ENCODE results near the gene AMH. TPM values are rescaled to one million over a fixed set of nuclear protein-coding genes. Genes with fewer than 3 reads are reported as not detected.

The AMH gene
- total and polyA plus RNA-seq, 4 donors = 2.8 to 12.3 (median 3.6) TPM

GRCh38 chr19:2209408-2209807 is 39.7 kb upstream of the AMH start:
- H3K4me1 ChIP-seq (ENCODE audit: control insufficient read depth, insufficient read depth, low read length) = no peaks in the 10 kb centered on the region
- no peak for DNase-seq (ENCODE audit: low read depth in 4 of 6, low spot score in 6 of 6)
- no peak overlapping the region for H3K27ac ChIP-seq (ENCODE audit: low read depth, low read length)
- H3K9me3 ChIP-seq (ENCODE audit: control insufficient read depth, insufficient read depth, low read length) = no peaks in the 10 kb centered on the region
- H3K27me3 ChIP-seq (ENCODE audit: control insufficient read depth, insufficient read depth, low read length) = no peaks in the 10 kb centered on the region
- H3K4me3 ChIP-seq (ENCODE audit: low read depth, low read length) = no peak overlapping the region
- peaks cover 96% of the 10 kb centered on the region for H3K36me3 ChIP-seq (ENCODE audit: control insufficient read depth, insufficient read depth, low read length)
- WGBS (ENCODE audit: insufficient coverage) = 92% methylated on average over 15 of the region's 17 CpGs

DNA sequence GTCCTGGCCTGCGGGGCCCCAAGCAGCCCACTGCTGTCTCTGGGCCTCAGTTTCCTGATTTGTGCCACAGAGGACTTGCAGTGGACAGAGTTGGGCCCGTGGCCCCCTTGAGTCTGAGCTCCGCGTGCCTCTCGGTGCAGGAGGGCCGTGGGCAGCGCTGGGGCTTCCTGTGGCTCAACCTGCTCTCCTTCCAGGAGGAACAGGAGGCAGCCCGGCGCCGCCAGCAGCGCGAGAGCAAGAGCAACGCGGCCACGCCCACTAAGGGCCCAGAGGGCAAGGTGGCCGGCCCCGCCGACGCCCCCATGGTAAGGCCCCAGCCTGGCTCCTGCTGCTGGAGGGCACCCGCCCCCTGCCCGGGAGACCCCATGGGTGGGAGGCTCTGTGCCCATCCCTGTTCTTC is 38.9 kb upstream of the AMH start:
- H3K4me3 ChIP-seq (ENCODE audit: low read depth, low read length) = no peak overlapping the region
- no peak overlapping the region for H3K27ac ChIP-seq (ENCODE audit: low read depth, low read length)
- H3K9me3 ChIP-seq (ENCODE audit: control insufficient read depth, insufficient read depth, low read length) = no peaks in the 10 kb centered on the region
- DNase-seq (ENCODE audit: low read depth in 4 of 6, low spot score in 6 of 6) = no peak
- H3K36me3 ChIP-seq (ENCODE audit: control insufficient read depth, insufficient read depth, low read length) = peaks cover 98% of the 10 kb centered on the region
- H3K4me1 ChIP-seq (ENCODE audit: control insufficient read depth, insufficient read depth, low read length) = no peaks in the 10 kb centered on the region
- H3K27me3 ChIP-seq (ENCODE audit: control insufficient read depth, insufficient read depth, low read length) = no peaks in the 10 kb centered on the region
- 93% methylated on average over 21 of the region's 21 CpGs for WGBS (ENCODE audit: insufficient coverage)

GRCh38 chr19:2210987-2211740 is 38.0 kb upstream of the AMH start:
- Histone ChIP-seq H3K4me1 (ENCODE audit: control insufficient read depth, insufficient read depth, low read length) (no peaks in the 10 kb centered on the region), H3K27me3 (ENCODE audit: control insufficient read depth, insufficient read depth, low read length) (no peaks in the 10 kb centered on the region), H3K9me3 (ENCODE audit: control insufficient read depth, insufficient read depth, low read length) (no peaks in the 10 kb centered on the region), H3K36me3 (ENCODE audit: control insufficient read depth, insufficient read depth, low read length) (peaks cover 100% of the 10 kb centered on the region), H3K4me3 (ENCODE audit: low read depth, low read length) (no peak overlapping the region), H3K27ac (ENCODE audit: low read depth, low read length) (no peak overlapping the region)
- WGBS (ENCODE audit: insufficient coverage) = 96% methylated on average over 33 of the region's 33 CpGs
- DNase-seq (ENCODE audit: low read depth in 4 of 6, low spot score in 6 of 6) = no peak

DNA sequence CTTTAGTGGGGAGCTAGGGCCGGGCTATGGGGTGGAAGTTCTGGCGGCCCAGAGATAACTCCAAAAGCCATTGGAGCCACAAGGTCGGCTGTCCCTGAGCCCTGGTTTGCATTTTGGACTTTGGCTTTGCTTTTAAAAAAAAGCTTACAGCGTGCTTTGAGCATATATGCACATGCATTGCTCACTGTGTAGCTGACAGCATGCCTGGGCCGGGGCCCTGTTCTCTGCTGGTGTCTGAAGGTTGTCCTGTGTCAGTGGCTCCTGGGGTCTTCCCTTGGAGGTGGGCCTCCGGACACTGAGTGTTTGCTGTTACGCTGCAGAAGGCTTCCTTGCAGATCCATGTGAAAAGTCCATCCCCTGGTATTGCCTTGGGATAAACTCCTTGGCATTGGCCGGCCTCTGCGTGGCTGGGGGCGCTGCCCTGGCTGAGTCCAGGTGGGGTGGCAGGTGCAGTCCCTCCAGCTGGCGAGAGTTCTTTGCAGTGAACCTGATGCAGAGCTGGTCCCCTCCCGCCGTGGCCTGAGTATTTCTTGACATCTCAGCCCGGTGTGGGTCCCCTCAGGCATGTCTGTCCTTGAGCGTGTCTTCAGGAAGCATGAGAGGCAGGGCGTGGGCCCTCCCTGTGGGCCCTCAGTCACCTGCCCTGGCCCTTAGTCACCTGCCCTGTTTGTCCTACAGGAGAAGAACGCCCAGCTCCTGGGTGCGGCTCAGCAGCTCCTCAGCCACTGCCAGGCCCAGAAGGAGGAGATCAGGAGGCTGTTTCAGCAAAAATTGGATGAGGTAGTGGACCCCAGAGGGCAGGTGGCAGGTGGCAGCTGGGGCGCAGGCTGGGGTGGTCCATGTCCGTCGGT is 36.0 kb upstream of the AMH start:
- WGBS (ENCODE audit: insufficient coverage) = 94% methylated on average over 21 of the region's 21 CpGs
- Histone ChIP-seq H3K4me3 (ENCODE audit: low read depth, low read length) (no peak overlapping the region), H3K27me3 (ENCODE audit: control insufficient read depth, insufficient read depth, low read length) (no peaks in the 10 kb centered on the region), H3K27ac (ENCODE audit: low read depth, low read length) (no peak overlapping the region), H3K9me3 (ENCODE audit: control insufficient read depth, insufficient read depth, low read length) (no peaks in the 10 kb centered on the region), H3K4me1 (ENCODE audit: control insufficient read depth, insufficient read depth, low read length) (no peaks in the 10 kb centered on the region), H3K36me3 (ENCODE audit: control insufficient read depth, insufficient read depth, low read length) (peaks cover 100% of the 10 kb centered on the region)
- DNase-seq (ENCODE audit: low read depth in 4 of 6, low spot score in 6 of 6) = no peak

DNA sequence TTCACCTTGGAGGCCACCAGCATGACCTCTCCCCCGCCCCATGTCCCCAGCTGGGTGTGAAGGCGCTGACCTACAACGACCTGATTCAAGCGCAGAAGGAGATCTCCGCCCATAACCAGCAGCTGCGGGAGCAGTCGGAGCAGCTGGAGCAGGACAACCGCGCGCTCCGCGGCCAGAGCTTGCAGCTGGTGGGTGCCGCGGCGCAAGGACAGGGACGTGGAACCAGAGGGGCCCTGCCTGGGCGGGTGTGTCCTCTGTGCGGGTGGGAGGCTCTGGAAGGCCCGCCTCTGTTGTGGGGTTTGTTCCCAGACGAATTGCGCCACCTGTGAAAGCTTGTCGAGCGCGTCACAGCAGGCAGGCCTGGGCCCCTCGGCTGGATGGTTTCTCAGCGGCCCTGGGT is 35.3 kb upstream of the AMH start:
- Histone ChIP-seq H3K4me1 (ENCODE audit: control insufficient read depth, insufficient read depth, low read length) (no peaks in the 10 kb centered on the region), H3K4me3 (ENCODE audit: low read depth, low read length) (no peak overlapping the region), H3K9me3 (ENCODE audit: control insufficient read depth, insufficient read depth, low read length) (no peaks in the 10 kb centered on the region), H3K36me3 (ENCODE audit: control insufficient read depth, insufficient read depth, low read length) (peaks cover 100% of the 10 kb centered on the region), H3K27me3 (ENCODE audit: control insufficient read depth, insufficient read depth, low read length) (no peaks in the 10 kb centered on the region), H3K27ac (ENCODE audit: low read depth, low read length) (no peak overlapping the region)
- WGBS (ENCODE audit: insufficient coverage) = 80% methylated on average over 25 of the region's 26 CpGs
- DNase-seq (ENCODE audit: low read depth in 4 of 6, low spot score in 6 of 6) = no peak

GRCh38 chr19:2214251-2214650 is 34.9 kb upstream of the AMH start:
- Histone ChIP-seq H3K4me3 (ENCODE audit: low read depth, low read length) (no peak overlapping the region), H3K4me1 (ENCODE audit: control insufficient read depth, insufficient read depth, low read length) (peaks cover under 1% of the 10 kb centered on the region), H3K27ac (ENCODE audit: low read depth, low read length) (no peak overlapping the region), H3K27me3 (ENCODE audit: control insufficient read depth, insufficient read depth, low read length) (no peaks in the 10 kb centered on the region), H3K36me3 (ENCODE audit: control insufficient read depth, insufficient read depth, low read length) (peaks cover 100% of the 10 kb centered on the region), H3K9me3 (ENCODE audit: control insufficient read depth, insufficient read depth, low read length) (no peaks in the 10 kb centered on the region)
- DNase-seq (ENCODE audit: low read depth in 4 of 6, low spot score in 6 of 6) = no peak
- 88% methylated on average over 17 of the region's 17 CpGs for WGBS (ENCODE audit: insufficient coverage)

- 77% methylated on average over 27 of the region's 31 CpGs for WGBS (ENCODE audit: insufficient coverage)
- Histone ChIP-seq H3K36me3 (ENCODE audit: control insufficient read depth, insufficient read depth, low read length) (peaks cover 100% of the 10 kb centered on the region), H3K4me1 (ENCODE audit: control insufficient read depth, insufficient read depth, low read length) (peaks cover 9% of the 10 kb centered on the region), H3K4me3 (ENCODE audit: low read depth, low read length) (no peak overlapping the region), H3K9me3 (ENCODE audit: control insufficient read depth, insufficient read depth, low read length) (no peaks in the 10 kb centered on the region), H3K27ac (ENCODE audit: low read depth, low read length) (no peak overlapping the region), H3K27me3 (ENCODE audit: control insufficient read depth, insufficient read depth, low read length) (no peaks in the 10 kb centered on the region)
- no peak for DNase-seq (ENCODE audit: low read depth in 4 of 6, low spot score in 6 of 6)
Measured at GRCh38 chr19:2215281-2215751, 33.8 kb upstream of the AMH start.

- H3K9me3 ChIP-seq (ENCODE audit: control insufficient read depth, insufficient read depth, low read length) = no peaks in the 10 kb centered on the region
- peaks cover 99% of the 10 kb centered on the region for H3K36me3 ChIP-seq (ENCODE audit: control insufficient read depth, insufficient read depth, low read length)
- H3K27ac ChIP-seq (ENCODE audit: low read depth, low read length) = no peak overlapping the region
- peaks cover 21% of the 10 kb centered on the region for H3K4me1 ChIP-seq (ENCODE audit: control insufficient read depth, insufficient read depth, low read length)
- no peak for DNase-seq (ENCODE audit: low read depth in 4 of 6, low spot score in 6 of 6)
- WGBS (ENCODE audit: insufficient coverage) = 96% methylated on average over 43 of the region's 43 CpGs
- H3K27me3 ChIP-seq (ENCODE audit: control insufficient read depth, insufficient read depth, low read length) = no peaks in the 10 kb centered on the region
- H3K4me3 ChIP-seq (ENCODE audit: low read depth, low read length) = no peak overlapping the region
Measured at GRCh38 chr19:2216361-2217225, 32.5 kb upstream of the AMH start.

DNA sequence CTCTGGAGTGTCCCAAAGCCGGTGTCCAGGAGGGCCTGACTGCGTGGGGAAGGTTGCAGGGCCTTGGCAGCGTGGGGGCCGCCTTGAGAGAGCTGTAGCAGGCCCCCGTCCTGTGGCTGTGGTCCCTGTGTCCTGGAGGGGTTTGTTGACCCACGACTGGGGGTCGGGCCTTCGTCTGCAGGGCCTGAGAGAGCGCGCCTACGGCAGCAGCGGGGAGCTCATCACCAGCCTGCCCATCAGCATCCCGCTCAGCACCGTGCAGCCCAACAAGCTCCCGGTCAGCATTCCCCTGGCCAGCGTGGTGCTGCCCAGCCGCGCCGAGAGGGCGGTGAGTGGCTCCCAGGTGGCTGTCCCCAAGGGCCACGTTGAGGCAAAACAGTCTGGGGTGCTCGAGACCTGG is 31.5 kb upstream of the AMH start:
- no peaks in the 10 kb centered on the region for H3K9me3 ChIP-seq (ENCODE audit: control insufficient read depth, insufficient read depth, low read length)
- H3K4me3 ChIP-seq (ENCODE audit: low read depth, low read length) = no peak overlapping the region
- peaks cover 25% of the 10 kb centered on the region for H3K4me1 ChIP-seq (ENCODE audit: control insufficient read depth, insufficient read depth, low read length)
- H3K27ac ChIP-seq (ENCODE audit: low read depth, low read length) = no peak overlapping the region
- no peak for DNase-seq (ENCODE audit: low read depth in 4 of 6, low spot score in 6 of 6)
- peaks cover 99% of the 10 kb centered on the region for H3K36me3 ChIP-seq (ENCODE audit: control insufficient read depth, insufficient read depth, low read length)
- no peaks in the 10 kb centered on the region for H3K27me3 ChIP-seq (ENCODE audit: control insufficient read depth, insufficient read depth, low read length)
- WGBS (ENCODE audit: insufficient coverage) = 96% methylated on average over 22 of the region's 22 CpGs
